ENCODE results near the gene TRPM2.

DNA sequence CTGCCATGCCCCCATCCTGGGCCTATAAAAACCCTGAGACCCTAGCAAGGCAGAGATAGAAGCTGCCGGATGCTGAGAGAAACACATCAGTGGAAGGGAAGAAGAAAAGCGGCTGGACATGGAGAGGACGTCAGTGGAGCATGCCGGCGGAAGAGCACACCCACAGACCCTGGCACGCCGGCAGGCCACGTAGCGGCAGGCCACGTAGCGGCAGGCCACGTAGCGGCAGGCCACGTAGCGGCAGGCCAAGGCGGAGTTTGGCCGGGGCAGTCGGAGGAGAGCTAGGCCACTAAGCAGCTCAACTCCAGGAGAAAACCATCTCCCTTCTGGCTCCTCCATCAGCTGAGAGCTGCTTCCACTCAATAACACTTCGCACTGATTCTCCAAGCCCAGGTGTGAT, 137.0 kb downstream of the TRPM2 start:
- no peak for TF ChIP-seq POLR2A (IDR thresholded peaks at IDR 0.05)
- TF ChIP-seq, protein P1, sequence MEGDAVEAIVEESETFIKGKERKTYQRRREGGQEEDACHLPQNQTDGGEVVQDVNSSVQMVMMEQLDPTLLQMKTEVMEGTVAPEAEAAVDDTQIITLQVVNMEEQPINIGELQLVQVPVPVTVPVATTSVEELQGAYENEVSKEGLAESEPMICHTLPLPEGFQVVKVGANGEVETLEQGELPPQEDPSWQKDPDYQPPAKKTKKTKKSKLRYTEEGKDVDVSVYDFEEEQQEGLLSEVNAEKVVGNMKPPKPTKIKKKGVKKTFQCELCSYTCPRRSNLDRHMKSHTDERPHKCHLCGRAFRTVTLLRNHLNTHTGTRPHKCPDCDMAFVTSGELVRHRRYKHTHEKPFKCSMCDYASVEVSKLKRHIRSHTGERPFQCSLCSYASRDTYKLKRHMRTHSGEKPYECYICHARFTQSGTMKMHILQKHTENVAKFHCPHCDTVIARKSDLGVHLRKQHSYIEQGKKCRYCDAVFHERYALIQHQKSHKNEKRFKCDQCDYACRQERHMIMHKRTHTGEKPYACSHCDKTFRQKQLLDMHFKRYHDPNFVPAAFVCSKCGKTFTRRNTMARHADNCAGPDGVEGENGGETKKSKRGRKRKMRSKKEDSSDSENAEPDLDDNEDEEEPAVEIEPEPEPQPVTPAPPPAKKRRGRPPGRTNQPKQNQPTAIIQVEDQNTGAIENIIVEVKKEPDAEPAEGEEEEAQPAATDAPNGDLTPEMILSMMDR (IDR thresholded peaks at IDR 0.05 in 4 of 5, conservative IDR thresholded peaks at IDR 0.05 in 1 of 5): no peak
